ENCODE measurements around the gene RAB22A.

The RAB22A gene, protein sequence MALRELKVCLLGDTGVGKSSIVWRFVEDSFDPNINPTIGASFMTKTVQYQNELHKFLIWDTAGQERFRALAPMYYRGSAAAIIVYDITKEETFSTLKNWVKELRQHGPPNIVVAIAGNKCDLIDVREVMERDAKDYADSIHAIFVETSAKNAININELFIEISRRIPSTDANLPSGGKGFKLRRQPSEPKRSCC

DNA sequence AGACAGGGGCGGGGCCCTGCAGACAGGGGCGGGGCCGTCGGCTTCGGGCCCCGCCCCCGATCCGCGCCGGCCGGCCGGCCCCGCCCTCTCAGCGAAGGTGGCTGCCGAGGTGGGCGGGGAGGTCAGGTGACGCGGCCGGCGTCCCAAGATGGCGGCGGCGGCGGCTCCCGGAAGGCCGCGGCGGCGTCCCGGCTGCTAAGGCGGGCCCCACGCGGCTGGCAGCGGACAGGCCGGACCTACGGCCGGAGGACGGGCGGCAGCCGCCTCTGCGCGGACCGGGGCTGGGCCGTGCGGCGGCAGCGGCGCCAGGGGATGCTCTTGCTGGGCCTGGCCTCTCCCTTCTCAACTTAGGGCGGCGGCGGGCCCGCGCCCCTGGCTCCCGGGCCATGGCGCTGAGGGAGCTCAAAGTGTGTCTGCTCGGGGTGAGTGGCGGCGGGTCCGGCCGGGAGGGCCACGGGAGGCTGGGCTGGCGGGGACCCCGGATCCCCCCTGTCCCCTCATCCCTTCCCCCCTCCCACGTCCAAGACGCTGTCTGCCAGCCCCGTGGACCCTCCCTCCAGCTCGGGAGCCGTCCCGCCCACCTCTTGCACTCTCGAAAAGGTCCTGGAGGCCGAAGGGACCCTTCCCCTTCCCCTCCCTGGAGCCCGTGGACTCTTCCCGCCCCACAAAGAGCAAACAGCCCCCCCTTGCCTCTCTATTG is at the start of gene RAB22A:
Gene RAB22A, plus strand, starts transcription at position 125 of the 700 bp plus-strand sequence. Its CDS starts 262 bp downstream, at position 387.
- DNase-seq (ENCODE audit: low read depth in 2 of 2, low spot score in 1 of 2): peak; percentile 57 to 65

DNA sequence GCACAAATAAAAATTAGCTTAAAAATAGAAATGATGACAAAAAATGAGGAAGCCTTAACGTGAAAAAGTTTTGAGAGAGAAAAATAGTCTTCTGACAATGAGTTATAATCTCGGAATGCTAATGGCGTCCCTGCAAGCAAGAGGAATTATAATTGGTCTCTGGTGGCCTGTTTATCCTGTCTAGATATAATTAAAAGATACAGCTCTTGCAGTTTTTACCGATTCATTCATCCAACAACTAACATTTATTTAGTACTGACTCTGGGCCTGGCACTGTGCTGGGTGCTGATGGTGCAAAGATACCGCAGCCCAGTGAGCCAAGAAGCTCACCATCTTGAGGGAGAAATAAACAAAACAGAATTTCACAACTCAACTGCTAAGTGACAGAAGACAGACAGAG is 49.5 kb upstream of the RAB22A start:
- no peak for DNase-seq (ENCODE audit: low read depth in 2 of 2, low spot score in 1 of 2)

DNA sequence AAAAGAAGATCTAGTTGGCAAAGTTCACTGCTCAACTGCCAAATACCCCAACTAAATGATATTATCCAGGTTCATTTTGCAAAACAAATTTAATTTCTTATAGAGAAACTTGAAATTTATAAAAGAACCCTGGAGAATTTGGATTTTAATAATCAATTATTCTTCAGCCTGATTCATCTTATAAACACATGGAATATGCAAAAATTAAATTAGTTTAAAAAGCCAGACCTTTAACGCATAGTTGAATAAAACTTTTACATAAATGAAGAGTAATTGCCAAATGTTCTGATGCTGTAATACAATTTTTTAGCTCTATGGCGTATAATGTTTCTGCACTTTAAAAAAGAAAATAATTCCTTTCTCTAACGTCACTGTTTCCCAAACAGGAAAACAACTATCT is 47.9 kb upstream of the RAB22A start:
- no peak for DNase-seq (ENCODE audit: low read depth in 2 of 2, low spot score in 1 of 2)

DNA sequence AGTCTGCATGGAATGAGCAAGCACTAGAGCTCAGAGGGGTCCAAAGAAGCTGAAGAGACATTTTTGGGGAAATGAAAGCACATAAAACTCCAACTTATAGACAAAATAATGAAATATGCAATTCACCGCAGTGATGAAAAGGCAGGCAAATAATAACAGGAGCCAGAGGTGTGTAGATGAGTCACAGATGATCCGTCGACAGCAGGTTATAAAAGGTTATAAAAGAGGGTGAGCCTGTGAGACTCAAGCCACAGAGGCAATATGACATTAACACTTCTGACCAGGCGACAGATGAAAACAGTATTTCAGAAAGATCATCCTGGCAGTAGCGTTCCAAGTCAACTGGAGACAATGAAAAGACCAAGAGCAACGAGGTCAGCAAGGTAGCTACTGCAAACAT is 45.2 kb upstream of the RAB22A start:
- DNase-seq (ENCODE audit: low read depth in 2 of 2, low spot score in 1 of 2): no peak

DNA sequence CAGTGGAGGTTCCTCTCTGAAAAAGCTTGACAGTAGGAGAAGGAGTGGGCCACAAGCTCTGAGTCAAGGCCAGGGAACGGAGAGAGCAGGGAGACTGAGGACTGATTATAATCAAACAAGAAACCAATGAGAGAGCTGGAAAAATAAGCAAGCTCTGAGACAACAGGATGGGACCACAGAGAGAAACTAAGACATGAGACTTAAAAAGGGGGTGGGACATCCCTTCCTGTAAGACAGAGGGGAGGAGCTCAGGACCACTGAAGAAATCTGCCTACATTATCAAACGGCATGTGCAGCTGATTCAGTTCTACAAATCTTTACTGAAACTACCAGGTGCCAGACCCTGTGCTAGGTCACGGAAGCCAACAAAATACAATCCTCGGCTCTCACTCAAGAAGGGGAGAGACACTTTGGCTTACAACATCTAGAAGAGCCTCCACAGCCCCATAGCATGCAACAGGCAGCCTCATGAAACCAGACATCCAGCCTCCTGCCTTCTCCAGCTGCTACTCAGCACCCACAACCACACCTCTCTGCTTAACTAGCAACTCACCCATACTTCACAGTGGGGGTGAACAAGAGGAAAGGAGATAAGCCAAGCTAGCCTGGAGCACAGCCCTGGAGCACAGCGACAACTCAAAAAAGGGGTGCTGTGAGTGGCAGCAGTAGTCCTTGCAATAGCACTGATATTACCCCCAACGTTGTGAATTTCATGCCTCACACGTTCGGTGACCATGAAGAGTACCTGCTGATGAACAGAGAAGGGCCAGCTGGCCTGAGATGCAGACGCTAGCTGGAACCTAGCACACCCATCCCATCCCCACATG is 41.9 kb upstream of the RAB22A start:
- no peak for DNase-seq (ENCODE audit: low read depth in 2 of 2, low spot score in 1 of 2)

DNA sequence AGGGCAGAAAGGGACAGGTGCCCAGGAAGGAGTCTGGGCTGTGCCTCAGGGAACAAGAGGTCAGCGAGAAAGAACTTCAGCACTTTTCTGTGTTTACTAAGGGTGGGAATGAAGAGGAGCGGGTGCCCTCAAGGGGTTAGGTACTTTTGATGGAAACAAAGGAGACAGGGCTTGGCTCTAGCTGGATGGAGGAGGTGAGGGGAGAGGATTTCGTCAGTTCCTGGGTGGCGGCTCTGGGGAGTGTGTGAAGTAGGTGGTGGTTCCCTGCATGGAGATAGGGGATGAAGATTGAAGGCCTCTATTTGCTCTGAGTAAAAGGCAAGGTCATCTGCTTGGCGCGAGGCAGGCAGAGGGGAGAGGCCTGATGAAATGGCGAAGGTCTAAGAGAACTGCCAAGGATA is 41.1 kb upstream of the RAB22A start:
- DNase-seq (ENCODE audit: low read depth in 2 of 2, low spot score in 1 of 2): no peak

DNA sequence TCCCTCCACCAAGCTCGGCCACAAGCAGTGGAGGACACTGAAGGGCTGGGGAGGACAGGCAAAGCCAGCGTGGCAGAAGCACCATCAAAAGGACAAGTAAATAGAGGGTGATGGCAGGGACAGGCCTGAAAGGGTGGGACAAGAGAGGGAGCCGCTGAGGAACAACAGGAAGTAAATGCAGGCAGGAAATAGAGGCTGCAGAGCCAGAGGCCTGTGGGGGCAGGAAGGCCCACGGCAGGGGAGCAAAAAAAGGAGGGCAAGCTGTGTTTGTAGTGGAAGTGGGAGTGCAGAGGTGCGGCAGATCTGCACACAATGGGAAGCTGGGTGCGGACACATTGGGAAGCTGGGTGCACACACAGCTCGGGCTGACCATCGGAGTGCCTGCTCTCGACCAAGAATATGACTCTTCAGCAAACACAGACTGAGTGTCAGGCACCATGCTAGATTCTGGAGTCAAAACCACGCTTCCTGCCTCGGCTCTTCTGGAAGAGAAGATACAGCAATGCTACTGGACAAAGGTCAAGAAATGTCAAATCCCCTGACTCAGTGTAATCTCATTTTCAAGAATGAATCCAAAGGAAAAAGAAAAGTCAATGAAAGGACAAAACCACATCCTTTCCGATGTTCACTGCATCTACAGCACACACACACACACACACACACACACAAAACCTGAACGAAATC is 40.4 kb upstream of the RAB22A start:
- DNase-seq (ENCODE audit: low read depth in 2 of 2, low spot score in 1 of 2): no peak

DNA sequence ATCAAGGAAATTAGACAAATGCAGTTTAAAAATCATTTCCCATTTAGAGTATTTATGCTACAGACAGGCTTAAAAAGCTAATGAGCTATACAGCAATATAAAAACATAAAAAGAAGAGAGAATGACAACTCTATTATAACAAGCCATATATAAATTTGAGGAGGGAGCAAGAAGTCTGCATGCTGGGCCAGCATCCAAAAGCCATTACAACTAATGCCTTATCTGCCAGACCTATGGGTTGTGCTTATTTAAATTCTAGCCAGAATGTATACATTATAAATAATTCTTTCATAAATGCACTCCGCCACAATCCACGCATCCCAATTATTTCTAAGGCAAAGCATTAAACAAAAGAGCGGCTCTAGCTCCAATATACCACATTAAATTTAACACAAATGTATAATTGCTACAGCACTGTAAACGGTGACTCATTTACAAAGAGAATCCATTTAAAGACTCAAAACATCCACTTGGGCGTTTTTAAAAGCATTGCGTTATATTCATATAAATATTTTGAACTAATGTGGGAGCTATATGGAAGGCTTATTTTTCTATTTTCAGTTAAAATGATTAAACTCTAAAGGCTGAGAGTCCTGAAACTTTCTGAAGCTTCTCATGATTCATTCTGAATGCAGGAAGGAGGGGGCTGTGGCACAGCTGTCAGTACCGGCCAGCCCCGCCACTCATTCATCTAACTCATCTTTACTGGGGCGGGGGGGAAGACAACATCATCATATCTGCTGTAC is 37.7 kb upstream of the RAB22A start:
- DNase-seq (ENCODE audit: low read depth in 2 of 2, low spot score in 1 of 2): no peak

DNA sequence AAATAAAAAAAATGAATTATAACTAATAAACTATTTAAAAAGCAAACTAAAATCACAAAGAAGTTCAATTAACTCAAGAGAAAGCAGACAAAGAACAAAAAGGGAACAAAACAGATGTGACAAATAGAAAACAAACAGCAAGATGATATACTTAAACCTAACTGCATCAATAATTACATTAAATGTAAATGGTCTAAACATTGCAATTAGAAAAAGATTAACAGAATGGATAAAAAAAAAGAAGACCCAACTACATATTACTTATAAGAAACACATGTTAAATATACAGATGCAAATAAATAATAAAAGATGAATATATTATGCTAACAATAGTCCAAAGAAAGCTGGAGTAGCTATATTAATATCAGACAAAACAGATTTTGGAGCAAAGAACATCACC is 35.1 kb upstream of the RAB22A start:
- DNase-seq (ENCODE audit: low read depth in 2 of 2, low spot score in 1 of 2): no peak

DNA sequence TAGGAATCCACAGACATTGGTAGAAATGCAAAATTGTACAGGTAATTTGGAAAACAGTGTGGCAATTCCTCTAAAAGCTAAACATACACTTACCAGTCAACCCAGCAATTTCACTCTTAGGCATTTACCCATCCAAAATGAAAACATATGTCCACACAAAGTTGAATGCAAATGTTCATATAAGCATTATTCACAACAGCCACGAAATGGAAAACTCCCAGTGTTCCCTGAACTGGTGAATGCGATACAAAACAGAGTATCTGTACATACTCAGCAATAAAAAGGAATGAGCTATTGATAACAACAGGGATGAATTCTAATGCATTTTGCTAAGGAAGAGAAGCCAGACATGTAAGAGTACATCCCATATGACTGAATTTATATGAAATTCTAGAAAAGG is 32.4 kb upstream of the RAB22A start:
- DNase-seq (ENCODE audit: low read depth in 2 of 2, low spot score in 1 of 2): no peak

DNA sequence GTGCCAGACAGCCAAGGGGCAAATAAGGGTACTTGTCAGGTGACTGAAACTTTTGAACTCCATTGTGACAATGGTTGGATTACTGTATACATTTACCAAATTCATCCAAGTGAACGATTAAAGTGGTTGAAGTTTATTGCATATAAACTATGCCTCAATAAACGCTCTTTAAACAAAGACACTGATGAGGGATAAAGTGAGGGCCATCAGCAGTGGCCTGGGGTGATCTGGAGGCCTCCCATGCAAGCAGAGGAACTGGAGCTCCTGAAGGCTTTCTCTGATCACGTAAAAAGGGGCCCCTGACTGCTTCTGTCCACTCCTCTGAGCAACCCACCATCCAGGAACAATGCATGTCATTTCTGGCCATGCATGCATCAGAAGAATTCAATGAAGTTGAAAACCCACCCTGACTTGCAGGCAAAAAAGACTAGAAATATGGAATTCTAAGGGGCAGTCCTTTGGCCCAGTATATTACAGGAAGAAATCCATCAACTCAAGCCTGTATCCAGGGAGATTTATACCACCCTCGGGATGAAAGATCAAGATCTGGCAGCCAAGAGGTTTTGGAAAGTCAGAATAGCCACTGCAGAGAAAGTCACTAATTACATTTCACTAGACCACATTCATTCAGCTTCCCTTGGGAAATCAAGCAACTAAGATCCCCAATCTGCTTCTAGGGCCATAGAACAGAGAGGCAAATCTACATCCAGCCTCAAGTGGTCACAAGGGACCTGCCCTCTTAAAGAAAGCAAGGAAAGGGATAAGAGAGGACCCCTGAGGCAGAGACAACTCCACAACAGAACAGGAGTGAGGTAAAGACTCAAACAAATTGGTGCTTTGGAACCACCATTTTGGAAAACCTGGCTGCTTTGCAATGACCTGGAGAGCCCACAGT is 31.7 kb upstream of the RAB22A start:
- no peak for DNase-seq (ENCODE audit: low read depth in 2 of 2, low spot score in 1 of 2)

DNA sequence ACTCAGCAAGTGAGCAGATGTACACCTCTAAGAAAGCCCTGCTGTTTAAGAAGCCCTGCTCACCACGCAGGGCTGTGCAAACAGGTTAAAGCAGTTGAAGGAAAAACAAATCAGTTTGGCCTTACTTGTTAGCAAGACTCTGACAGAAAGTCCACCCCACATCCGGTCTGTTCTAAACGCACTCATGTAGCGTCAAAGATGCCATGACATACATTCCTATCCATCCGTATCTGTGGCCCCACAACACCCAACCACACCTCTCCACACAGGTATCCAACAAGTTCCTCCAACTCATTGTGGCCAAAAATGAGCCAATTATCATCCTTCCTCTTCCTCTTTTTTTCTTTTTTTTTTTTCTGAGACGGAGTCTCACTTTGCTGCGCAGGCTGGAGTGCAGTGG is 22.8 kb upstream of the RAB22A start:
- DNase-seq (ENCODE audit: low read depth in 2 of 2, low spot score in 1 of 2): no peak

DNA sequence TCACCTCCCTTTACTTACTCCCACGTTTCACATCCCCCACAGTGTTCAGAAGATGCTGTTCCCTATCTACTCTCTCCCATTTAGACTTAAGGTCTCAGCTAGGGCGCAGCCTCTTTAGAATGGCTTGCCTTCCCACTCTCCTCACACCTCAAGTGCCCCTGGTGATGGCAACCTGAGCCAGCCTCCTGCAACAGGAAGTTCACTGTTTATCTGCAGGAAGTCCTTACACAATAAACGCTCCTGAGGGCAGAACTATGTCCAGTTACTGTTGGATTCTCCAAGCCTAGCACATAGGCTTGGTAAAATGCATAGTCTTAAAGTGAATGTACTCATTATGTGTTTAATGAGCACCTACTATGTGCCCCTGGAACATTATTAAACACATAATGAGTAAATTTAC is 21.9 kb upstream of the RAB22A start:
- no peak for DNase-seq (ENCODE audit: low read depth in 2 of 2, low spot score in 1 of 2)

DNA sequence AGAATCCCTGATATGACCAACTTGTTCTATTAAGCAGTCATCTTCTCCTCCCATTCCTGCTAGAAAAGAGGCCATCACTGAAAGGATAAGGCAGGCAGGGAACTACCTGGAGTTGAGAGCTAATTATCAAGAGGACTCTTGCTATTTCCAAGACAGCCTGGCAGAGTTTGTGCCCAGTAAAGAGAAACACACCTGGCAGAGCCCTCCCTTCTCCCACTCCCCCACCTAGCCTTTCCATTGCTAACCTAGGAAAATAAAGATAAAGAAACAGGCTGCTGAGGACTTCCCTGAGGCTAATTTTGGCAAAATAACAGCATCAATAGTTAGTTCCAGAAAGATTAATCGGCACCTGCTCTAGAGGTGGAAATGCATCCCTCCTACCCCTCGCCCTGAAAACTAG is 20.4 kb upstream of the RAB22A start:
- DNase-seq (ENCODE audit: low read depth in 2 of 2, low spot score in 1 of 2): no peak

DNA sequence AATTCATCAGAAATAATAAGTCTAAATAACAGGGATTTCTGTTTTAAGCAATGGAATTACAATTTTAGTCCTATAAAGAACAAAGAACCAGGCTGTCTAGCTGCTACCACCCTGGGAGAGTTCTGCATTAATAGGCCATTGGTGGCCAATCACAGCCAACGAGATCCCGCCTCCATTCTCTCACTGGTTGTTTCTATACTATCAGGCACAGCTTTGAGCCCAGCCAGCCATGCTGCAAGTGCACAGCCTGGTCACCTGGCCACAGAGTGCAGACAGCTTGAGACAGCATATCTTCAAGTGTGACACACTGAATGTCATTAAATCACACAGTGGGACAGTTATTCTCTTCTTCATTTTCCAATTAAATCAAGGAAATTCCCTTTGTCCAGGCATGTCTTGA is 16.1 kb upstream of the RAB22A start:
- DNase-seq (ENCODE audit: low read depth in 2 of 2, low spot score in 1 of 2): no peak

DNA sequence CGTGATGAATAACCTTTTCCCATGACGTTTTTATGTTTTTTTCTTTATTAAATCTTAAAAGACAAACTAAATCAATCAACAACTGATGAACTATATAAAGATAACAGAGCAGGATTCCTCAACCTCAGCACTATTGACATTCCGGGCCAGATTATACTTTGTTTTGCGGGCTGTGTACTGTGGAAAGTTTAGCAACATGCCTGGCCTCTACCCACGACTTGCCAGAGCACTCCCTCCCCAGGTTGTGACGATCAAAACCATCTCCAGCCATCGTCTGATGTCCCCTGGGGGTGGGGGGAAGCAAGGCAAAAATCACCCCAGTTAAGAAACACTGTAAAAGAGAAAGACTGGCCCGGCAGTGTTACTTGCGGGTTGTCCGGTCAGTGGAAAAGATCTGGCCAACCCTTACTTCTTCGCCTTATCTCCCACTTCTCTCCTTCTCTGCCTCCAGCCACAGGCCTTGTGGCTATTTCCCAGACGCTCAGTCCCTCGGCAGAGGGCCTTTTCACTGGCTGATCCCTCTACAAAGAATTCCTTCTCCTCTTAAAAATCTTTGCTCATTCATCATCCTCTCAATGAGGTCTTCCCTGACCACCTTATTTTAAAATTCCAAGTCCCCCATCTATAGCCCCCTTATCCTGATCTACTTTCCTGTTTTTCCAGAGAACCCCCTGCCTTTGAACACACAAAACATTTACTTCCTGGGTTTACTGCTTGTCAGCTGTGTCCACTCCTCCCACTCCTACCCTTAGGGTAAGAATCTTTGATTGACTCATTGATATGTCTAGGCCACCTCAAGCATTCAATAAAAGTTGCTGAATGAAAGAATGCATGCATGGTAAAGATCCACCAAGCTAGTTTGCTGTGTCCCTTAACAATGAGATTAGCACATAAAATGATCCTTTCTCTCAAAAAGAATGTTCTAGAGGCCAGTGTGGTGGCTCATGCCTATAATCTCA is 14.7 kb upstream of the RAB22A start:
- DNase-seq (ENCODE audit: low read depth in 2 of 2, low spot score in 1 of 2): no peak

DNA sequence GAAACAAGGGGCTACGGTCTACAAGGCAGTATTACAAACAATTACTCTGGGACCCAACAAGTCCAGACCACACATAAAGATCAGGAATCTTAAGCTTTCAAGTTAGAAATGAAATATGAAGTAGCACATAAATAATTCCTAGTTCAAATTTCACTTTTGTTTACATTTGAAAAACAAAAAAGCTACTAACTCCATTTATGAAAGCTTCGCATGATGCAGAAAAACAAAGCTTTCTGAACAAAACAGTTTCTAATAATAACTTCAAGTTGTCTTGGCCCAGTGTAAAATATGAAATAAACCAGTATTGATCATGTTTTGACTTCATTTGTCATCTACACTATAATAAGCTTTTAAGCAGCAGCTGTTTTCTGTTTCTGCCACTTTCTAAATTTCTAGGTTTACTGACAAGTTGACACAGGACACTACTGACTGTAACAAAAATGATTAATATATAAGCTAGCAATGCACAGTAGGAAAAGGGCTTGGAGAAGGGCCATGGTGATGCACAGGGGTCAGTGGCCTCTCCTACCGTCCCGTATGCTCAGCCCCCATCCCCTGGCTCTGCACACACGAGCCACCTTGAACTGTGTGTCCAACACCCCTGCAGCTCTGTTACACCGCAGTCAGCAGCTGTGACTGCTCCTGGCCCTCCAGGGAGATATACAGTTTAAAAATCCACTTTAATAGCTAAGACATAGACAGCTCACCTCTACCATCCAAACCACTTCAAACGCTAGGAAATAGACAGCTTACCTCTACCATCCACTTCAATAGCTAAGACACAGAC is 13.3 kb upstream of the RAB22A start:
- DNase-seq (ENCODE audit: low read depth in 2 of 2, low spot score in 1 of 2): no peak

DNA sequence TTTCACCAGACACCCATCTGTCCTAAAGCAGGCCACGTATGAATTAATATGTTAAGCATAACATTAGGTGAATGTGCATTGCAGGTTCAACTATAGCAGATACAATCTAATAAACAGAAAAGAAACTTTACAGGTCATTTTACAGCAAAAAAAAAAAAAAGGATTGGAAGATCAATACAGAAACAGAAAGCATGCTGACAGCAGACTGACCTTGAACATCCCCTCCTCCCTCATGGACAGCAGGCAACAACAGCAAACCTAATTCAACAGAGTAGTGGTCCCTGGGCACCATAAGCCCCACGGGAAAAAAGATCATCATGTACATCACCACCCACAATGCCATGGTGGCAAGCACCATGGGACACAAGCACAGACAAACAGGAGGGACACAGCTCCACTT is 12.1 kb upstream of the RAB22A start:
- no peak for DNase-seq (ENCODE audit: low read depth in 2 of 2, low spot score in 1 of 2)
